Esophagus squamous epithelium (tissue), 4 donors: ENCODE results near the gene PRKCA.

Experiments used
- POLR2A ChIP-seq, 4 donors: fragments of 450-650 bp; IDR thresholded peaks; one replicate each; pipeline ENCODE4 v1.6.1; 2017; ENCODE audit warnings: antibody characterized with exemption in 4 of 4, mild to moderate bottlenecking in 4 of 4, moderate library complexity in 3 of 4
- TF ChIP-seq, protein P1 (sequence below), 6 experiments: fragments of 450-650 bp in 4 of 6; fragments of 200-600 bp in 2 of 6; sonication (generic) in 2 of 6; IDR thresholded peaks; one replicate each; pipeline ENCODE4 v1.5.1; 2016 to 2019; ENCODE audit warnings: antibody characterized with exemption in 6 of 6, mild to moderate bottlenecking in 4 of 6, moderate library complexity in 4 of 6

DNA sequence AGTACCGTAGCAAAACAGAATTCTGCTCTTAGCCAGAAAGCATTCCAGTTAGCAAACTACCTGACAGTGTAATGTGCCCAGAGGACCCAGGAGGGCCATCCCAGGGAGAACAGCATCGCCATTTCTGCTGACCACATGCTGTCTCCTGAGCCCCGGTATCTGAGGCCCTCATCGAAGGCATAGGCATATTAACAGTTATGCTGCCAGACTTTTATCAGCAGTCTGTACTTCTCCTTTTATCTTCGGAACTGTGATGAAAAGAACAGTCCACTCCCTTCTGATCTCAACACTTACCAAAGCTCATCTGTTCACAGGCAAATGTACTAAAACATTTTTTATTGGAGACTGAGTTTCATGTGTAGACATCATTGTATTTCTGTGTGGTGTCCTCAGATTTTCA lies 236.4 kb downstream of the PRKCA start:
- TF ChIP-seq, protein P1, sequence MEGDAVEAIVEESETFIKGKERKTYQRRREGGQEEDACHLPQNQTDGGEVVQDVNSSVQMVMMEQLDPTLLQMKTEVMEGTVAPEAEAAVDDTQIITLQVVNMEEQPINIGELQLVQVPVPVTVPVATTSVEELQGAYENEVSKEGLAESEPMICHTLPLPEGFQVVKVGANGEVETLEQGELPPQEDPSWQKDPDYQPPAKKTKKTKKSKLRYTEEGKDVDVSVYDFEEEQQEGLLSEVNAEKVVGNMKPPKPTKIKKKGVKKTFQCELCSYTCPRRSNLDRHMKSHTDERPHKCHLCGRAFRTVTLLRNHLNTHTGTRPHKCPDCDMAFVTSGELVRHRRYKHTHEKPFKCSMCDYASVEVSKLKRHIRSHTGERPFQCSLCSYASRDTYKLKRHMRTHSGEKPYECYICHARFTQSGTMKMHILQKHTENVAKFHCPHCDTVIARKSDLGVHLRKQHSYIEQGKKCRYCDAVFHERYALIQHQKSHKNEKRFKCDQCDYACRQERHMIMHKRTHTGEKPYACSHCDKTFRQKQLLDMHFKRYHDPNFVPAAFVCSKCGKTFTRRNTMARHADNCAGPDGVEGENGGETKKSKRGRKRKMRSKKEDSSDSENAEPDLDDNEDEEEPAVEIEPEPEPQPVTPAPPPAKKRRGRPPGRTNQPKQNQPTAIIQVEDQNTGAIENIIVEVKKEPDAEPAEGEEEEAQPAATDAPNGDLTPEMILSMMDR (IDR thresholded peaks at IDR 0.05), result no peak
- TF ChIP-seq POLR2A (IDR thresholded peaks at IDR 0.05), result no peak
